K562 treated with DMSO at 1 percent for 12 hours (cell line): ENCODE measurements around the gene EPB41L2. TPM values are rescaled to one million over a fixed set of nuclear protein-coding genes. Genes with fewer than 3 reads are reported as not detected.

ENCODE experiments used
- total RNA-seq: library from RNA; unstranded; fragments of 300-600 nt; gene quantifications from 2 replicates; pipeline ENCODE4 v1.2.3, GENCODE V29; 2022; ENCODE audit not compliant: insufficient read depth

Gene EPB41L2
- total RNA-seq = 16.0 and 33.2 TPM in 2 replicates

GRCh38 chr6:131063028-131063763 lies at the start of gene EPB41L2:
TSS of gene EPB41L2 (minus strand) at chr6:131063245. CDS start at chr6:130956485, 106,760 bp downstream.

GRCh38 chr6:130827247-130828149 lies 235.5 kb downstream of the EPB41L2 start, which contains the start of gene SMLR1:
TSS of gene SMLR1 (plus strand) at chr6:130827406. CDS start at chr6:130827414, 8 bp downstream.

Other genes starting within 250 kb of the EPB41L2 start
- gene SMLR1, start 235.8 kb downstream of the EPB41L2 start, total RNA-seq = not detected in 2 replicates
- 1.4 and 2.4 TPM in 2 replicates for gene AKAP7, start 72.2 kb upstream of the EPB41L2 start, total RNA-seq